HG03521 (cell line): ENCODE results near the gene TMEM171.
A peak's percentile ranks its signal among the peaks of the same experiment; 100 is the strongest.

Experiments
- ATAC-seq: cut with Tn5 transposase; IDR thresholded peaks from one replicate; pipeline ENCODE4 v1.9.1; 2021; ENCODE audit warnings: mild to moderate bottlenecking, moderate library complexity; ENCODE audit not compliant: unreplicated experiment

Gene TMEM171

DNA sequence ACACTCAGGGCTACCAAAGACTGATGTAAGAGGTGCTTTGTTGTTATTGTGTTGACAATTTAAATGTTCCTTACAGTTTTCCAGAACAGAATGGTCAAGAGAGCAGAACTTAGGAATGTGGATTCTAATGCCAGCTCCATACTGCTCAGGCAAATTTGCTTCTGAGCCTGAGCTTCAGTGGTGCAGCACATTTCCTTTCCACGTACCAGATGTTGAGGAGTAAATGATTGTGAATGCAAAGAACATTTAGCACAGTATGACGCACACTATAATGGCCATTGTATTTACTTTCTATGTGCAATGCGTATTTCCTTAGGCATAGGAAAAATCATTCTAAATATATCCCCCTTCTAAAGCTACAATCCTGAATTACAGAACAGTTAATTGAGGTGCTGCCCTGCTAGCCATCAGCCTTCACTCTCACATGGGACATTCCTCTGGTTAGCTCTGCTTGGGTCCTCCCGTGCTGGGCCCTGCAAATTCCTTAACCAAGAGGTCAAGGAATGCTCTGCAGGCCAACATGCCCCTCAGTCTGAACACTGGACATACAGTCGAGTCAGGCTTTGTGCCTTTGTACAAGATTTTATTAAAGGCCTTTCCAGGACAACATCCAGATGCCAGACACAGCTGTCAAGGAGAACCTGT lies 31.5 kb downstream of the TMEM171 start:
- ATAC-seq = no peak

DNA sequence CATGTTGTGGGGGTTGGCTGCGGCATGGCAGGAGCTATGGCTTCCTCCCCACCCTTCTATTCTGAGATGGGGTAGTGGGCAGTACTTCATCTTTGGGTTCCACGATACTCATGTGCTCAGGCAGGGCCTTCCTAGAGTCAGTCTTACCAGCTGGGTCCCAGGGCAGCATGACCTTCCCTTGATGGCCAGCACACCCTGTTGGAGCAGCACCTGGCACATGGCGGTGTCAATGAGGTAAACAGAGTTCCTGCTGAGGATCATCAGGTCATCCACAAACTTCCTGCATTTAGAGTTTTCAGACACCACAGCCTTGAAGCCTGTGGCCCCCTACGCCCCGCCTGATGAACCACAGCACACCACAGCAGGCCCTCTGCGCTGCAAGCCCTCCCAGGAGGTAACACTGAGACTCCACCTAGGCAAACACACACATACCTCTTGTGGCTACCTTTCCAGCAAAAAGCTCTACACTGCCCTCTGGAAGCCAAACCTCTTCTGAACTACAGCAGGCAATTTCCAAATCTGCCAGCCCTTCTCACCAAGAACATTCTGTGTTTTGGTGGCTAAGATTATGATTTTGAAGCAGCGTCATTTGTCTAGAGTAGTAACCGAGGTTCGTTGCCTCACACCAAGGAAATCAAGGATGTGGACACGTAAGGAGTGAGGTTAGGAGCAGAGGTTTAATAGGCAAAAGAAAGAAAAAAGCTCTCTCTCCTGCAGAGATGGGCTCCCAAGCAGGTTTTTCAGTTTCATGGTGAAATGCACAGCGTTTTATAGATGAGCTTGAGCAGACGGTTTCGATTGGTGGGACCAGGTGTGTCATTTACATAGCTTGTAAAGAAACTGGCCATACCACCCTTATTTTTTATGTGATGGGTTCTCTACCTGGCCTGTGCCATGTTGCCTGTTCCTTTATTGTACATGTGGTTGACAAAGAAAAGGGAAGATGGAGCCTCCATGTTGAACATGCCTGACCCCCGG lies 32.3 kb downstream of the TMEM171 start:
- no peak for ATAC-seq

DNA sequence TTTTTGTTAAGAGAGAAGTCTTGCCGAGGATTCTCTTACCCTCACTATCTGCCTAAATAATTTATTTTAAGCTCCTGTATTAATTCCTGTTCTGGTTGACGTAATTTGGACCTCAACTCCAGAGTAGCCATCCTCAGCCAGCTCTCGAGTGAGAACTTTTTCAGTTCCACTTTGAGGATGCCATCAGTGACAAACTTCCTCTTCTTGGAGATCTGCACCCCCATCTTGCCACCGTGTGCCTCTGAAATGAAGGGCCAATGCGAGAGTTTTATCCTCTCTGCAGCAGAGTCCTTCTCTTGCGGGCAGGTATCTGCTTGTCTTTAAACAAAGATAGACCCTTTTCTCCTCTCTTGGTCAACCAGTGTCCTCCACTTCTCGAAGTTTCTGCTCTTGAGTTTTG lies 33.1 kb downstream of the TMEM171 start:
- no peak for ATAC-seq

- no peak for ATAC-seq
These were observed 34.0 kb downstream of the TMEM171 start for GRCh38 chr5:73154208-73155006.

GRCh38 chr5:73155271-73156222 lies 35.2 kb downstream of the TMEM171 start:
- ATAC-seq = no peak

GRCh38 chr5:73157414-73158303 lies 37.3 kb downstream of the TMEM171 start:
- no peak for ATAC-seq

- no peak for ATAC-seq
These were observed 37.9 kb downstream of the TMEM171 start for GRCh38 chr5:73158313-73158712.

- ATAC-seq = peak; percentile 88
These were observed 39.9 kb downstream of the TMEM171 start for GRCh38 chr5:73160239-73160671.

GRCh38 chr5:73170522-73170921 lies 50.1 kb downstream of the TMEM171 start:
- ATAC-seq = no peak

DNA sequence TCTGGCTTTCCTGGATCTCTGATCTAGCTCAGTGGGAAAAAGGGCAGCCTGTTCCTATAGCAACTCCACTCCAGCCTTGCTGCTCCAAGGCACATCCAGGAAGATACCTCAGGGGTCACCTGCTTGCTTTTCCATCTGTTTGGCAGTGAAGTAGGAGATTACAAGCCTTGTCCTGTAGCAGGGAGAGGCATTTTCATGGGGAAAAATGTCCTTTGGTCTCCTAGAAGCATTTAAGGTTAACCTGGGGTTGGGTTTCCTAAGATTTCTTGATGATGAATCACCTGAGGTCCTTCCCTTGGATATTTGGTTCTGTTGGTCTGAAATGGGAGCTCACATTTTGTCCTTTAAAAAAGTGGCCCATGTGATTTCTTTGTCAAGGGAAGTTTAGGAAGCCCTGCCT lies 51.1 kb downstream of the TMEM171 start:
- ATAC-seq = no peak

DNA sequence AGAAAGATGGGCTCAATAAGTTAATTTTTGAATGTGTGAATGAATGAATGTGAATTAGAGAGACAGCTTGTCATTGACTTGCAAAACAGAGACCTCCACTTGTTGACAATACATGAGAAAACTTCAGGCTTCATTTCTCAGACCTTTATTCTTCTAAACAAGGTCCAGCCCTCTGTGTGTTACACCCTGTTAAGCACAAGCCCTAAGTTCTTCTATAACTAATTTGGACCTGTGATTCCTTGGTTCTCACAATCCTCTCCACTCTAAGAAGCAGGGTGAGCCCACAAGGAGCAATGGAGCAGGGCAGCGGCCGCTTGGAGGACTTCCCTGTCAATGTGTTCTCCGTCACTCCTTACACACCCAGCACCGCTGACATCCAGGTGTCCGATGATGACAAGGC lies 52.6 kb downstream of the TMEM171 start, which contains the start of gene TMEM174:
Gene TMEM174, plus strand, starts transcription at position 243 of the 400 bp plus-strand sequence. Its CDS starts 51 bp downstream, at position 294.
- no peak for ATAC-seq

DNA sequence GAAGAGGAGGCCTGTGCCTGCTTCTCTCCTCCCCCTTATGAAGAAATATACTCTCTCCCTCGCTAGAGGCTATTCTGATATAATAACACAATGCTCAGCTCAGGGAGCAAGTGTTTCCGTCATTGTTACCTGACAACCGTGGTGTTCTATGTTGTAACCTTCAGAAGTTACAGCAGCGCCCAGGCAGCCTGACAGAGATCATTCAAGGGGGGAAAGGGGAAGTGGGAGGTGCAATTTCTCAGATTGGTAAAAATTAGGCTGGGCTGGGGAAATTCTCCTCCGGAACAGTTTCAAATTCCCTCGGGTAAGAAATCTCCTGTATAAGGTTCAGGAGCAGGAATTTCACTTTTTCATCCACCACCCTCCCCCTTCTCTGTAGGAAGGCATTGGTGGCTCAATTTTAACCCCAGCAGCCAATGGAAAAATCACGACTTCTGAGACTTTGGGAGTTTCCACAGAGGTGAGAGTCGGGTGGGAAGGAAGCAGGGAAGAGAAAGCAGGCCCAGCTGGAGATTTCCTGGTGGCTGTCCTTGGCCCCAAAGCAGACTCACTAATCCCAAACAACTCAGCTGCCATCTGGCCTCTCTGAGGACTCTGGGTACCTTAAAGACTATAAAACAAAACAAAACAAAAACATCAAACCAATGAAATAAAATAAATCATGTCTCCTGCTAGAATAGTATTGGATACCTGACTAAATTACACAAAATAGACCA lies 53.9 kb downstream of the TMEM171 start:
- ATAC-seq = no peak

DNA sequence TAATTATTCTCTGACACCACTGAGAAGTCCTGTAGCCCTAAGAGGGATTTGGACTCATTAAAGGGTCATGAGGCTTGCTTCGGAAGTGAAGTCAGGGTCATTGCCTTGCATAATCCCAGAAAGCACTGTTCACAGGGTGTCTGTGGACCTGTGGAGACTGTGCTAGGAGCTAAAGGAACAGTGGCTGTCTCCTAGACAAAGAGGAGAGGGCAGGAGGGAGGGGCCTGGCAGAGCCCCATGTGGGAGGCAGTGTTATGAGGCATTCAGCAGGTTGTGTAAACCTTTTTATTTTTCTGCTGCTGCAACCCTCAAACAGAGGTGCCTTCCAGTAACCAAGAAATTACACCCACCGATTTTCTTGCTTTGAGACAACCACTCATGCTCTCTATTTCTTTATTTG lies 55.9 kb downstream of the TMEM171 start:
- no peak for ATAC-seq

DNA sequence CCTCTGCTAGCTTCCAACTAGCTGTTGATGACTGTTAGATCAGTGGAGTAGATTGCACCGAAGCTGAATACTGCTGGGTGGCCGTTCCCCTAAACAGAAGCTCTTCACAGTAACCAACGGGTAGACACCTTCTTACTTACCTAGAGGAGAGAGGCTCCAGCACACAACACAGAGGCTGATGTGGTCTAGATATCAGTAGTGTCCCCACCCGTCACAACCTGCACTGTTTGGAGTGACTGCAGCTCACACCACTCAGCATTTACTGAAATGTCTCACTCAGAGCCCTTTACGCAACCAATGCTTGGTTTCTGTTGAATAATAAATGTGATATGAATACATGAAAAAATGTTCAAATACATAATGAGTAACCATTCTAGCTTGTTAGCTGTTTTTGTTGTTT lies 57.9 kb downstream of the TMEM171 start:
- no peak for ATAC-seq

- no peak for ATAC-seq
These were observed 59.4 kb downstream of the TMEM171 start for GRCh38 chr5:73179730-73180129.

DNA sequence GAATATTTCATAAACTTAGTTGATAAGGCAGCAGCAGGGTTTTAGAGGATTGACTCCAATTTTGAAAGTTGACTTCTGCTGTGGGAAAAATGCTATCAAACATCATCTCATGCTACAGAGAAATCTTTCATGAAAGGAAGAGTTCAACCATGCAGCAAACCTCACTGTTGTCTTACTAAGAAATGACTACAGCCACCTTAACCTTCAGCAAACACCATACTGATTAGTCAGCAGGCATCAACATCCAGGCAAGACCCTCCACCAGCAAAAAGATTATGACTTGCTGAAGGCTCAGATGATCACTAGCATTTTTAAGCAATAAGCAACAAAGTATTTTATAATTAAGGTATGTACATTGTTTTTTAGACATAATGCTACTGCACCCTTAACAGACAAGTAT lies 60.2 kb downstream of the TMEM171 start:
- no peak for ATAC-seq
